Activated CD8-positive, alpha-beta memory T cell treated with anti-CD3 and anti-CD28 coated beads, Interleukin-2, amount 50 U/mL, for 1 hour (primary cell): ENCODE data around the gene ERBB3.
A peak's percentile ranks its signal among the peaks of the same experiment; 100 is the strongest.
"Not testable (repeated sequence)": the region's sequence is repeated elsewhere in the genome, so short reads cannot be mapped to it uniquely, and the experiment has no call there.

ENCODE experiments used
- DNase-seq: peaks from one replicate; pipeline ENCODE4 v3.0.0-alpha.2; 2020; ENCODE audit errors: extremely low read depth

ERBB3 gene

GRCh38 chr12:56079723-56080555, at the start of gene ERBB3:
ERBB3 (plus strand) TSS chr12:56080165; CDS start chr12:56080301, 136 bp downstream.
- peak; percentile 43 for DNase-seq

- no peak for DNase-seq
Observed at GRCh38 chr12:56031987-56032386, 48.0 kb upstream of the ERBB3 start.

GRCh38 chr12:56034586-56035332, 45.2 kb upstream of the ERBB3 start:
- no peak for DNase-seq

- DNase-seq: no peak
Observed at GRCh38 chr12:56037161-56037560, 42.8 kb upstream of the ERBB3 start.

- no peak for DNase-seq
Observed at GRCh38 chr12:56038022-56038655, 41.8 kb upstream of the ERBB3 start.

GRCh38 chr12:56040151-56040550, 39.8 kb upstream of the ERBB3 start:
- no peak for DNase-seq

- DNase-seq: no peak
Observed at GRCh38 chr12:56040963-56041551, 38.9 kb upstream of the ERBB3 start.

GRCh38 chr12:56041552-56042429, 38.2 kb upstream of the ERBB3 start, which contains the start of gene RPS26:
RPS26 (plus strand) TSS chr12:56041918; CDS start chr12:56042167, 249 bp downstream.
- peak; percentile 93 for DNase-seq

GRCh38 chr12:56042430-56042813, 37.5 kb upstream of the ERBB3 start:
- DNase-seq: not testable (repeated sequence)

- no peak for DNase-seq
Observed at GRCh38 chr12:56042843-56043242, 37.1 kb upstream of the ERBB3 start.

- DNase-seq: no peak
Observed at GRCh38 chr12:56046027-56046780, 33.8 kb upstream of the ERBB3 start.

- no peak for DNase-seq
Observed at GRCh38 chr12:56053407-56053893, 26.5 kb upstream of the ERBB3 start.

- not testable (repeated sequence) for DNase-seq
Observed at GRCh38 chr12:56059964-56060363, 20.0 kb upstream of the ERBB3 start.

- no peak for DNase-seq
Observed at GRCh38 chr12:56061982-56062381, 18.0 kb upstream of the ERBB3 start.

- no peak for DNase-seq
Observed at GRCh38 chr12:56062996-56063395, 17.0 kb upstream of the ERBB3 start.

GRCh38 chr12:56071648-56072047, 8.3 kb upstream of the ERBB3 start:
- no peak for DNase-seq

GRCh38 chr12:56074396-56074795, 5.6 kb upstream of the ERBB3 start:
- DNase-seq: no peak

GRCh38 chr12:56077966-56078365, 2.0 kb upstream of the ERBB3 start:
- not testable (repeated sequence) for DNase-seq

GRCh38 chr12:56078427-56078826, 1.5 kb upstream of the ERBB3 start:
- DNase-seq: no peak
